Cardiac septum (tissue), 1 donor: ENCODE results near the gene ANKRD12. TPM values are rescaled to one million over a fixed set of nuclear protein-coding genes. Genes with fewer than 3 reads are reported as not detected.

Experiments used
- DNase-seq: peaks from one replicate; pipeline ENCODE4 v3.0.0-alpha.2; 2020; ENCODE audit warnings: low spot score
- intact Hi-C: fragments of 100-400 bp; cut with DNase I; formaldehyde crosslinking; loops from one replicate; pipeline ENCODE4 v1.14.0; 2022
- total RNA-seq: library from RNA; stranded (reverse); fragmentation: NEBNext Ultra II Directional; extraction: Animal tissue kit (Norgen Biotek cat#: 25700); gene quantifications from one replicate; pipeline ENCODE4 v1.2.1, GENCODE V29; 2021
- donor health status: DM: no; HTN: no; CAD: no.

ANKRD12 gene
- total RNA-seq, 1 donor from 2014 or later: 66.6 TPM

DNA sequence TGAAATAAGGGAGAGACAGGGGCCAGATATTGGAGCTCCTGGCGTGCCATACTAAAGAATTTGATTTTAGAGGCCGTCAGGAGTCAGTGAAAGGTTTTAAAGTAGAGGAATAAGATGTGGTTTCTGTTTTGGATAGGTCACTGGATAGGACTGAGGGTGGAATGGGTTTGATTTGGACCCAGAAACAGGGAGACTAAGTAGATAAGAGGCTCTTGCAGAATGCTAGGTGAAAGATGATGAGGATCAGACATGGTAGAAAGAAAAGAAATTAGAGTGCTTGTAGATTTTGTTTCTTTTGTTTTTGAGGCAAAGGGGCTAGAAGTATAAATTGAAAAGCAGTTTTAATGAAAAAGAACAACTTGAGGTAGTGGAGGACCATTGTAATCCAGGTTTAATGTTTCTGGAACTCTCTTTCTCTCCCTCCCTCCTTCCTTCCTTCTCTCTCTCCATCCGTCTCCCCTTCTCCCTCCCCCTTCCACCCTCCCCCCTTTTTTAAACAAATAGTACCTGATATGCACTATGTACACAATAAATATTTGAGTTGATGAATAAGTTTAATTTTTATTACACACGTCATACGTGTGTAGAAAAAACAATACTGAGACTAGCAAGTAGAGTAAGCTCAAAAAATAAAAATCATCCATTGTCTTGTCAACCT, 32.2 kb upstream of the ANKRD12 start:
- intact Hi-C loops: loop anchor here (10.0 kb wide), 1 partner anchor 230 kb away; the partner anchor contains the start of gene TWSG1
- DNase-seq: no peak

DNA sequence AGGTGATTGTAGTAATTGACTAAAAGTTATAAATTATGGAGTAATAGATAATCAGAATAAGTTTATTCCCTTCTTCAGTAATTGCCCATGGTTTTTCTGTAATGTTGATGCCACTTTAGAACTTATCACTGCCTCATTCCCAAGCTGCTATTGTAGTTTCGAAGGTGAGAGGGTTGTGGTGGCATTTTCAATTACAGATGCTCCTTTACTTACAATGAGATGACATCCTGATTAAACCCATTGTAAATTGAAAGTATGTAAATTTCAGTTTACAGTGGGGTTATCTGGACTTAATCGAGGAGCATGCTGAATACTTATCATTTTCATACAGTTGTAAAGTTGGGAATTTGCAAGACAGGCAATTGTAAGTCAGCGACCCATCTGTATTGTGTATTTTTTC, 31.2 kb upstream of the ANKRD12 start:
- intact Hi-C loops: loop anchor here (10.0 kb wide), 1 partner anchor 229 kb away; the partner anchor contains the start of gene TWSG1

DNA sequence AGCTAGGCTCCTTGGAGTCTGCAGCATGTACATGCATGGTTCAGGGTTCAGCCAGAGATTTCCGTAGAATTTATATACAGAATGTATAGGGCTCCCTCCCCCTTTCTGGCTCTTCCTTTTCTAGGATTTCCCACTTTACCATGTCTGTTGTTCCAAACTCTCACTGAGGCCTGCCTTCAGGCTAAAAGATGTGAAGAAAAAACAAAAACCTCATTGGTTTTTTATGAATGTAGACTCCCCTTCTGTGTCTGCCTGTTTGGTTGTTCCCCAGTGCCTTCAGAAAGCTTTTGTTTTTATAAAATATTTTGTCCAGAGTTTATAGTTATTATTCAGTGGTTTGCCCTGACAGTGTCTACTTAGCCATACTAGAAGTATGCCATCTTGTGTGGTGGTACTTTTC, 30.5 kb upstream of the ANKRD12 start:
- intact Hi-C loops: loop anchor here (10.0 kb wide), 1 partner anchor 229 kb away; the partner anchor contains the start of gene TWSG1
- DNase-seq: no peak

More for the DNA sequence above, 31.2 kb upstream of the ANKRD12 start:
- DNase-seq: no peak

DNA sequence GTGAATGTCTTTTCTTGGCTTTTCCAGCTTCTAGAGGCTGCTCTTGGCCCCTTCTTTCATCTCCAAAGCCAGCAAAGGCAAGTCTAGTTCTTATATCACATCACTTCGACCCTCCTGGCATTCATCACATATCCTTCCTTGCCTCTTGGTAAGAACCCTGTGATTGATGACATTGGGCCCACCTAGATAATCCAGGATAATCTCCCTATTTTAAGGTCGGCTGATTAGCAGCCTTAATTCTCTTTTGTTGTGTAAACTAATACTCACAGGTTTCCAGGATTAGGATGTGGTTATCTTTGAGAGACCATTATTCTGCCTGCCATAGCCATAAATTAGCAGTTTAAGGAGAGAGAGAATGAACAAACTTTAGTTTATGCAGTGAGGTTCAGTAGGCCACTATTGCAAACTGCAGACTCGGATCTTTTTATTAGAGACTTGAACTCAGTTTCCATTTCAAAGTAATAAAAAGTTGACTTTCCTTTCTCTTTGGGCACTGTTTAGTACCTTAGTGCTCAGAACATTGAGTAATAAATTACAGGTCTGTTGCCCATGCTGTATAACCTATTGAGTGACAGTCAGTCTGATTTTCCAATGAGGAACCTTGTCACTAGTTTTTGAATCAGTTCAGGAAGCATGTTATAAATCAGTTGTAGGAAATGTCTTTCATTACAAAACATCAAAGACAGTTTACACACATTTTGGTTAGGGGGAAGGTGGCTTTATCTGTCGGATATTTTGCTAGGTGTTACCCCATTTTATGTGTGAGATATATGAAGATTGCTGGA, 29.6 kb upstream of the ANKRD12 start:
- intact Hi-C loops: loop anchor here (10.0 kb wide), 1 partner anchor 228 kb away; the partner anchor contains the start of gene TWSG1
- no peak for DNase-seq

DNA sequence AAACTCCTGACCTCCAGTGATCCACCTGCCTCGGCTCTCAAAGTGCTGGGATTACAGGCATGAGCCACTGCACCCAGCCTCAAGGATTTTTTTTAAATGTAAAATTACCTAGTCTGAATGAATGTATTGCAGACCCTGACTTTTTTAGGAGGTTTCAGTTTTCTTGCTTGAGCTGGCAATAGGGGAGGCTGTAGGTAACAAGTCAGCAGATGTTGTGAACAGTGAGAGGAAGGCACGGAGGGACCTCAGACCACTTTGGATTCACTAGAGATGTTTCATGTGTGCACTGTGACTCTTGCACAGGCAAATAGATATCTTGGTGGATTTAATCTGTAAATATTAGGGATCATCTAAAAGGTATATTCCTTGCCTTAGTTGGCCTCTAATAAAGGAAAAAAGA, 27.7 kb upstream of the ANKRD12 start:
- intact Hi-C loops: loop anchor here (10.0 kb wide), 1 partner anchor 226 kb away; the partner anchor contains the start of gene TWSG1
- no peak for DNase-seq

DNA sequence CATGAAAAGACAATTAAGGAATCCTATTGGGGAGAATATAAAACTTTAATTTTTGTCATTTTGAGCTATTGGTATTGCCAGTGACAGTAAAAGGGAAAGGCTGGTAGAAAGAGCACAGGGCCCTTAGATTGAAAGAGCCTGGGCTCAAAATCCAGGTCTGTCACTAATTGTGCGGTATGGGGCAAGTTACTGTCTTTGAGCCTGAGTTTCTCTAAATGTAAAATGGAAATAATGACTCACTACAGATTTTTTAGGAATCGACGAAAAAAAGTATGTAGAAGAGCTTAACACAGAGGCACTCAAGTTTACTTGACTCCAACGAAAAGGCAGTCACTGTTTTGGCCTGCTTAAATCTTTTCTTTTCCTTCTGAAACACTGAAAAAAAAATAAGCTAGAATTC, 27.1 kb upstream of the ANKRD12 start:
- DNase-seq: no peak
- intact Hi-C loops: loop anchor here (10.0 kb wide), 1 partner anchor 225 kb away; the partner anchor contains the start of gene TWSG1

DNA sequence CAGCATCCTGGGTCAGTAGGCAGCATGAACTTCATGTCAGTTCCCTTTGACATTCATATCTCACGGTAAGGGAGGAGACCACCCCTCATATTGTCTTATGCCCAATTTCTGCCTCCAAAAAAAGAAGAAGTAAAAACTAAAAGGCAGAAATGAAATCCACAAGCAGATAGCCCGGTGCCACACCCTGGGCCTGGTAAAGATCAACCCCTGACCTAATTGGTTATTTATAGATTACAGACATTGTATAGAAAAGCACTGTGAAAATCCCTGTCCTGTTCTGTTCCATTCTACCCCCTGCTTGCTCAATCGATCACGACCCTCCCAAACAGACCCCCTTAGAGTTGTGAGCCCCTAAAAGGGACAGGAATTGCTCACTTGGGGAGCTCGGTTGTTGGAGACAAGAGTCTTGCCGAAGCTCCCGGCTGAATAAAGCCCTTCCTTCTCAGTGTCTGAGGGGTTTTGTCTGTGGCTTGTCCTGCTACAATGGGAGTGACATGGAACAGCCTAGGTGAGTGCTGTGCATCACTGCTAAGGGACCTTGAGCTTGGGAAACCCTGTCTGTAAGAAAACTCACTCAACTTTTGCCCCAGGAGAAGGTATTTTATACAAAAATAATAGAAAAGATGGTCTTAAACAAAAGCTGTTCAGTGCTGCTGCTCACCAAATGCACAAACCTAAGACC, 23.0 kb upstream of the ANKRD12 start:
- intact Hi-C loops: no loop called here
- no peak for DNase-seq

DNA sequence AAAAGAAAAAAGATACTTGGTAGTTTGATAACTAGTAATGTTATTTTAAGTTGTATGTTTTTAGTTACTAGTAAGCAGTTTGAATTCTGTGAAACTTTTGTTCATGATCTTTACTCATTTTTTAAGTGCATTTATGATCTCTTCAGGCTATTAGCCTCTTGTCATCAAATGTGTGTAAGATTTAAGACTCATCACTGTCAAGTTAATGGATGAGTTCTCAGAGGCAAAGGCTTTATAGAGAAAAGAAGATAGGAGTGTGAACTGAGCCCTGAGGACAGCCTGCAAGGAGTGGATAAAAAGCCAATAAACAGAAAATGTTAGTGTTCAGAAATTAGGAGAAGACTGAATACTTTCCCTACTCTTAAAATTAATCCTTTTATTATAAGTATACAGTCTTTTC, 20.6 kb upstream of the ANKRD12 start:
- intact Hi-C loops: loop anchor here (2.0 kb wide), 1 partner anchor 13 kb away; the partner anchor contains the start of gene NDUFV2

DNA sequence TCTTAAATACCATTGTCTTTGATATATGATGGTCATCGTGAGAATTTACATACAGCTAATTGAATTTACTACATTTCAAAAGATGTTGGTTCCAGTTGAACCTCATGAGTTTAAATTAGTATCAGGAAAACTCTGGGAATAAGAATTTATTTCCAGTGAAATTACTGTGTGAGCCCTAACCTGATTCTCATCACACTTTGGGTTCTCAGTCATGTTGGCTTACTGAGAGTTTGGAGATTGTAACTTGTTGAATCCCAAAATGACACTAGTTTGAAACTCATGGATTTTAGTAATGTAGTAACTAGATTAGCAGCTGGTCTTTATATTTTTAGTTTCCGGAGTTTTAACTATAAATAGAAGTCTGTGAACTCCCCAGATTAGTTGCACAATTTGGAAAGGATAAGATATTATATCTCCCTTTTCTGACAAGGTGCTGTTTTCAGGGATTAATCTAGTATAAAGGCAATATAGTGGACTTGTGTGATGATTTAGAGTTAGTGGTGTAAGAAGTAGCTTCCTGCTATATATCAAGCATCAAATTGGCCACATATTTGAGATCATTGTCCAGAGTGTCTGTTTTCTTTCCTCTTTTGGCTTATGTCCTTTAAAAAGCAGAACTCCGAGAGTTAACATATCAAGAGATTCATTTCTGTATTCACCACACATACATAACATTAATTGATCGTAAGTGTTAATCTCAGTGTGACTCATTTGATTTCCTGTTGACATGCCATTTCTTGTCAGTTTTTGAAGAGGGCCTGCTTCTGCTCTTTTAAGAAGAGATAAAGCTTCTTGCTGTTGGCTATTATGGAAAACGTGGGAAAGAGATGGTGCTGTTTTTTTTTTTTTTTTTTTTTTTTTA, 18.4 kb upstream of the ANKRD12 start:
- DNase-seq: no peak
- intact Hi-C loops: loop anchor here (2.0 kb wide), 1 partner anchor 15 kb away; the partner anchor contains the start of gene NDUFV2

More for the DNA sequence above, 20.6 kb upstream of the ANKRD12 start:
- no peak for DNase-seq

DNA sequence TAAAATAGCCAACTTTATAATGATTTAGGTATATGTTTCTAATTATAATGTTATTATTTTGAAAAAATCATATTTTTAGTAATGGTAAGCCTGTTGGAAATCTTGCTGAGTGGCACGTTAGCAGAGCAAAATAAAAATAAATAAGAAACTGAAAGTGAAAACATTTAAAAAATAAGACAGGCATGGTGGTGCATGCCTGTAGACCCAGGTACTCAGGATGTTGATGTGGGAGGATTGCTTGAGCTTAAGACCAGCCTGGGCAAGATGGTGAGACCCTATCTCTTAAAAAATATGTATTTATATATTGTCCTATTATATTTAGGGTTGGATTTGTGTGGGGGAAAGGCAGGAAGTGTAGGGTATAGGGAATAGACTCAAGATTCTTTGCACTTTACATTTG, 15.8 kb upstream of the ANKRD12 start:
- intact Hi-C loops: no loop called here

DNA sequence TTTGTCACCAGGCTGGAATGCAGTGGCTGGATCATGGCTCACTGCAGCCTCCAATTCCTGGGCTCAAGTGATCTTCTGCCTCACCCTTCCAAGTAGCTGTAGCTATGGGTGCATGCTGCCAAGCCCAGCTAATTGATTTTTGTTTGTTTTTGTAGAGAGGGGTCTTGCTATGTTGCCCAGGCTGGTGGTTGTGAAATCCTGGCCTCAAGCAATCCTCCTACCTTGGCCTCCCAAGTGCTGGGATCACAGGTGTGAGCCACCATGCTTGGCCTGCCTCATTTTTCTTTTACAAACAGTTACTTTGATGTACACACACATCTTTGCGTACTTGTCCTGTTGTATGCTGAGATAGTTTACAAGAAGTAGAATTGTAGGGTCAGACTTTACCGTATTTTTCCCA, 13.1 kb upstream of the ANKRD12 start:
- no peak for DNase-seq
- intact Hi-C loops: no loop called here

More for the DNA sequence above, 15.8 kb upstream of the ANKRD12 start:
- no peak for DNase-seq

DNA sequence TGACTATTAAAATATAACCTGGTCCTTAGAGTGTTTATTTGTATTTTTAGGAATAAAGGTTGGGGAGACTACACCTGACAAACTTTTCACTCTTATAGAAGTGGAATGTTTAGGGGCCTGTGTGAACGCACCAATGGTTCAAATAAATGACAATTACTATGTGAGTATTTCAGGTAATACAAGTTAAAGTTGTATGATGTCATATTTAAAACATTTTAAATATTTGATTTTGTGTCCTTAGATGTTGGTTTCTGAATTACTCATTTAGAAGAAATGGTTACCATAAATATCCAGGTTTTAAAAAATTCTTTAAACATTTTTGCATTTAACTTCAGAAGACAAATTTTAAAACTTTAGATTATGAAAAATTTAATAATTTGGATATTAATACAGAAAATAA, 11.8 kb upstream of the ANKRD12 start:
- intact Hi-C loops: no loop called here
- no peak for DNase-seq

DNA sequence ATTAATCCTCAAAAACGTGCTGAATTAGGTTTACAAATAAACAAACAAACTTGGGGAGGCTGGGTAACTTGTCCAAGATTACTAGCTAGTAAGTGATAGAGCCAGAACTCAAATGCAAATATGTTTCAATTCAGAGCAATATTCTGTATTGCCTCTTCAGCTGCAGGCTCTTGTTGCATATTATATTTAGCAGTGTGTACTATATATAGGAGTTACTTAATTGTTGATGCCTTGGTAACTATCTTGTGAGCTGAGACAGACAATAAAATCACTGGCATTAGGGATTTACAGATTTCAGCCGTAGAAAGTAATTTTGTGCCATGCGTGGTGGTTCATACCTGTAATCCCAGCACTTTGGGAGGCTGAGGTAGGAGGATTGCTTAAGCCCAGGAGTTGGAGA, 10.2 kb upstream of the ANKRD12 start:
- no peak for DNase-seq
- intact Hi-C loops: no loop called here

DNA sequence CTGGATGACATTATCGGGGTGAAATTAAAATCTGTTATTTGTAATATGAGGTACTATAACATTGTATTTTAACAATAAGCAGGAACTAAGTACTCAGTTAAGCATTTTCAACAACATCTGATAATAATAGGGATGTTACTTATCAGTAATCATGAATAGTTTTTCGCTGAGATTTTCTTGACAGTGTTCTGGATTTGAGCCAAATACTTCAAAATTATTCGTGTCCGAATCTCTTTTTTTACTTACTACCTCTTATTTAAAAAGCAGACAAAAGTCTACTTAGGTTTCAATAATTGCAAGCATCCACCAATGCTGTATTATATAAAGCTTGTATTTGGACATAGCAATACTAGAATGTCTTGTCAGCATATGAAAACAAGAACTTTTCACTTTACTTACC, 6.4 kb upstream of the ANKRD12 start:
- no peak for DNase-seq
- intact Hi-C loops: no loop called here

DNA sequence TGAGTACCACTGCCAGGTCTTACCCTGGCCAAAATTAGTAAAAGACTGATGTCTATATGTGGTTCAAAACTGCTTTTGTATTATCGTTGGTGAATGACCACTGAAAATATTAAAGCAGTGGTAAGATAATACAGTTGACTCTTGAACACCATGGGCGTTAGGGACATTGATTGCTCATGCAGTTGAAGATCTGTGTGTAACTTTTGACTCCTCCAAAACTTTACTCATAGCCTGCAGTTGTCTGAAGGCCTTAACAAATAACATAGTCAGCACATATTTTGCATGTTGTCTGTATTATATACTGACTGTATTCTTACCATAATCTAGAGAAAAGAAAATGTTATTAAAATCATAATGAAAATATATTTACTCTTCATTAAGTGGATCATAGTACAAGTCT, 5.8 kb upstream of the ANKRD12 start:
- intact Hi-C loops: no loop called here
- no peak for DNase-seq

DNA sequence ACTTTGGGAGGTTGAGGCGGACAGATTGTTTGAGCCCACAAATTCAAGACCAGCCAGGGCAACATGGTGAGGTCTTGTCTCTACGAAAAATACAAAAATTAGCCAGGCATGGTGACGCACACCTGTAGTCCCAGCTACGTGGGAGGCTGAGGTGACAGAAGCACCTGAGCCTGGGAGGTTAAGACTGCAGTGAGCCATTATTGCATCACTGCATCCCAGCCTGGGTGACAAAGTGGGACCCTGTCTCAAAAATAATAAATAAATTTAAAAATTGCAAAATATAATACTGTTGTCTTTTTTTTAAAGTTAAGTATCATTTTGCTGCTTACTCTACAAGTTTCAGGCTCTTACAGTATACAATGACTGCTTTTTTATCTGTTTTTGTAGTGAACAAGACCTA, 4.0 kb upstream of the ANKRD12 start:
- intact Hi-C loops: no loop called here
- DNase-seq: no peak

DNA sequence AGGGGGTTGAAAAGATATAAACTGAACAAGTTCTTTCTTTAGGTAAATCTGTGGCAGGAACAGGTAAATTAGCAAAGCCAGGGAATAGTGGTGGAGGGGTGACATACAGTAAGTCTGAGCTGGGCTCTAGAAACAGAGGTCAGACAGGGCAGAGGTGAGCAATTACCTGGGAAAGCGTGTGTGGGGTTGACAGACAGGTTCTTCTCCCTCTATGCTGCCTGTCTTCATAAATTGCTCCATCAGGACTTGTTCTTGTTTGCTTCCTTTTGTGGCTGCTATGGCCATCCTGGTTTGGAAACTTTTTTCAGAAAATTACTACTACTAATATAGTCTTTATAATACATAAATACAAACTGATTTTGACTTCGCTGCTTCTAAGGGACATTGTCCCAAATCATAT, 3.4 kb upstream of the ANKRD12 start:
- intact Hi-C loops: no loop called here
- no peak for DNase-seq

DNA sequence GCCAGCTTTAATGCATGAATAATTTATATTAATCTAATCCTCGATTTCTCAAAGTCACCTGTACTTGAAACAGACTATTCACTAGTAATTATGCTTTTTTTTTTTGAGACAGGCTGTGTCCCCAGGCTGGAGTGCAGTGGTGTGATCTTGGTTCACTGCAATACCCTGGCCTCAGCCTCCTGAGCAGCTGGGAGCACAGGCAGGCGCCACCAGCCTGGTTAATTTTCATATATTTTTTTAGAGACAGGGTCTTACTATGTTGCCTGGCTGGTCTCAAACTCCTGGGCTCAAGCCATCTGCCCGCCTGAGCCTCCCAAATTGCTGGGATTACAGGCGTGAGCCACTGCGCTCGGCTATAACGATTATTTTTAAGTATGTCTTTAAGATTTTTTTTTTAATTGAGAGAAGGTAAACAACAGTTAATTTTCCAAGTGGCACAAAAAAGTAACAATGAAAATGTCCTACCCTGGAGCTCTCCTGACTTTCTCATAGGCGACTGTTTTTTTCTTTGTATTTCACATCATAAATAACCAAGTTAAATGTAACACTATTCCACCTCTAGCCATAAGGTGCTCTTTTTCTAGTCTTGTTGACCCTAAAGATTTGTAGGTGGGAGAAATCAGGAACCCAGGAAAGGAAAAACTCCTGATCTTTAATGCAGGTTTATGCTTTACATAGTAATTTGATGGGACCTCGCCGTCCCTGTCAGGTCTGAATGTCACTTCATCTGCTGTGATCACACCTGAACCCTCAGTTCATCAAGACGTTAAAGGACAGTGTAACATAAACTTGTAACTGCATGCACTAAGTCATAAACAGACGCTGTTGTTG, 1.3 kb upstream of the ANKRD12 start:
- intact Hi-C loops: no loop called here
- no peak for DNase-seq
